ENCODE measurements around the gene KCMF1.

KCMF1 gene

DNA sequence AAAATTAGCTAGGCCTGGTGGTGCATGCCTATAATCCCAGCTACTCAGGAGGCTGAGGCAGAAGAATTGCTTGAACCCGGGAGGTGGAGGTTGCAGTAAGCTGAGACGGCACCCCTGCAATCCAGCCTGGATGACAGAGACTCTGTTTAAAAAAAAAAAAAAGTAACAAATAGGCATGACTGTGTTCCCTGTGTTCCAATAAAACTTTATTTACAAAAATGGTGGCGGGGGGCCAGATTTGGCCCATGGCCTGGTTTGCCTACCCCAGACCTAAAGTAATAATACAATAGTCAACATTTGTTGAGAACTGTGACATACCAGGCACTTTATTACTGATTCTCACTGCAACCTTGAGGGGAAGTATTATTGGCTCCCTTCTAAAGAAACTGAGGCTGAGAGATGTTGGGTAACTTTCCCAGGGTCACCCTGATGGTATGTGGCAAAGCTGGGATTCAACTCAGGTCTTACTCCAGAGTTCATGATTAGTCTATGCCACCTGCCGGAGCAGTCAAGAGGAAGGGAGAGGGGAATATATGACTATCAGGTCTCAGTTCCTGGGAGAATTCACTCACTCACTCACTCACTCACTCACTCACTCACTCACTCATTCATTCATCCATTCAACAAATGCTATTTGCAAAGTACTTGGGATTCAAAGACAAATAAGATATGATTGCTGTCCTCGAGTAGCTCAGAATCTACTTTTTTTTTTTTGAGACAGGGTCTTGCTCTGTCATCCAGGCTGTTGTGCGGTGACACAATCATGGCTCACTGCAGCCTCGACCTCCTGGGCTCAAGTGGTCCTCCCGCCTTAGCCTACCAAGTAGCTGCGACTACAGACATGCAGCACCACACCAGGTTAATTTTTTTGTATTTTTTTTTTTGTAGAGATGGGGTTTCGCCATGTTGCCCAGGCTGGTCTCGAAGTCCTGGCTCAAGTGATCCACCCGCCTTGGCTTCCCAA lies 14.3 kb upstream of the KCMF1 start:
- DNase-seq, result no peak

DNA sequence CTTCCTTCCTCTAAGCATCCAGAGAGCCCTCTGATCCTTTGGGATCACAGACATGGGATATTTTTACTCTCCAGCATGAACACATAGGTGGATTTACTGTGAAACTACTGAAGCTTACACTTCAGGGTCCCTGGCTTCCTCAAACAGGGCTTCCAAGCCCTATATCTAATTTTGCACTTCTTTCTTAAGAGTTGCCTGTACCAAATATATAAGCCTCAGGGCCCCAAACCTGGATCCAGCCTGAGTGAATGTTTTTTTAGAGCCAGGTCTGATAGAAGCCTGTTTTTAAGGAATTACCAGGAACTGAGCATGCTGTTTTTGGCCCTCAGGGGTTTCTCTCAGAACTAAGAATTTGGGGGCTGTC lies 13.2 kb upstream of the KCMF1 start:
- no peak for DNase-seq

DNA sequence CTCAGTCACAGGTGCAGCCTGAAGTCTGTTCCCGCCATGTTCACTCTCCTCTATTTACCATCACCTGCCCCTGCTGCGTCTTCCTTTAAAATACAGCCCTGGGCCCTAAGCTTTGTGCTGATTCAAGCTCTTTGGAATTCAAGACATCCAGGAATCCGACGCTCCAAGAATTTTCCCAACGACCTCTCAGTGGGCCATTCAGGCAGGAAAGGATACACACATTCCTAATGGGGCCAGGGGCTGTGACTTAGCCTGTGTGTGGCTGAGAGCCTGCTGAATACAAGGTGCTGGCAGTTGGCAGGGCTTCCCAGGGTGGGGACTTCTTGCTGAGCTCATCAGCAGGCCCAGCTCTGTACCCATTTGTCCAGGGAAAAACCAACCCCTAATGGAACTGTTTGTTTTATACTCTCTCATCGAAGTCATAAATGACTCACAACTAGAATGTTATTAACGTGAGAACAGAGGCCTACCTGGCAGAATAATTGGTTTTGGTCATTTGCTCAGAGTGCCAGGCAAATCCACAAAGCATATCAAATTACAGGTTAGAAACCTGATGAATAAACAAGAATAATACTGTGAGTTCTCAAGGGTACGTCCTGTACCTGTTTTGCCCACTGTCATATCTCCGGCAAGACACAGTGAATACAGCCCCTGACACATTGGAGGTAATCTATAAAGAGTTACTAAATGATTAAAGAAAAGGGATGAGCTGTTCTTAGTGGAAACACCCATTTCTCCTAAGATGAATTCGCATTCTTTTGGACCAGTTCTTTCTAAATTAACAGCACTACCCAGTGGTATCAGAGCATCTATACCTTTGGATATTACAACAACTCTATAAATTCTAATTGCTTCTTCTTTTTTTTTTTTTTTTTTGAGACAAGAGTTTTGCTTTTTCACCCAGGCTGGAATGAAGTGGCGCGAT lies 12.6 kb upstream of the KCMF1 start:
- DNase-seq, result no peak

GRCh38 chr2:84959095-84959565 lies 11.8 kb upstream of the KCMF1 start:
- no peak for DNase-seq

DNA sequence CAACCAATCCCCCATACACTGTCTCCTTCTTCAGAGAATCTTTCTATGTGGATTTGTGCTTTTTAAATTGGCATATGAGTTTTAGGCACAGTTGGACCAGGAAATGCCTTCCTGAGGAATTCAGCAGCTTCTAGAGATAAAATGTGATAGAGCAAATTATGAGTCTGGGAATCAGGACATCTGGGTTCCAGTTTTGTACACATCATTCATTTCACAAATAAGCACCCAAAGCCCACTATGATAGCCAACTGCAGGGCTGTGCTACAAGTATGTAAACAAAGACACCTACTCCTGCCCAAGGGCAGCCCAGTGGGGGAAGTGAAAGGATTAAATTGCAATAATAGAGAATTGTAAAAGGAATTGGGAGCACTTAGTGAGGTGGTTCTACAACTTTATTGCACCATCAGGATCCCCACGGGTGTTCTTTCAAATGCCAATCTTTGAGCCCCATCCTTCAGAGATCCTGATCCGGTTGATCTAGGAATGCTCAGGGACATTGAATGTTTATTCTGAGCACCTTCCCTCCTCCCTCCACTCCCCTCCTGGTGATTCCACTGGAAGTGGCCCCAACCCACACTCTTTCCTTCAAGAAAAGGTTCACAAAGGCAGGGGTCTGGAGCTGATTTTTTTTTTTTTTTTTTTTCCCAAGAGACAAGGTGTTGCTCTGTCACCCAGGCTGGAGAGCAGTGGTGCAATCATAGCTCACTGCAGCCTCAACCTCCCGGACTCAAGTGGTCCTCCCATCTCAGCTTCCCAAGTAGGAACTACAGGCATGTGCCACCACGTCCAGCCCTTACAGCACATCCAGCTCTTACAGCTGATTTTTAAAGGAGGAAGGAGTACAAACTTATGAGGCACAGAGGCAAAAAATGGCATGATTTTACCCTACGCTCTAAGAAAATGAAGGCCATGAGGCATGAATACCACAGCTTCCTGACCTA lies 11.1 kb upstream of the KCMF1 start:
- no peak for DNase-seq

GRCh38 chr2:84962917-84963316 lies 8.0 kb upstream of the KCMF1 start:
- DNase-seq, result no peak

DNA sequence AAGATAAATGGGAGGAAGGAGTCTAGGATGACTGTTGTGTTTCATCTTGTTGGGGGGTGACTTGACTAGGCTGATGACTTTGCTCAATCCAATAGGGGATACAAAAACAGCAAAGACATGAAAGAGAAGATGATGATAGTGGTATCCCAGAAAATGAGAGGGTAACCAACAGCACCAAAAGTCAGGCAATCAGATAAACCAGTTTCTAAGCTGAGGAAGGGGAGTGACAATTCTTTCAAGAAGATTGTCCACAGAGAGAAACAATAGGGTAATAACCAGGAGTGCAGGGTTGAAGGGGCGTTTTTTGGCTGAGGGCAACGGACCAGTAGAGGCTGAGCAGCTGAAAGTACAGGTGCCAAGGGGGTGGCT lies 7.7 kb upstream of the KCMF1 start:
- DNase-seq, result no peak

DNA sequence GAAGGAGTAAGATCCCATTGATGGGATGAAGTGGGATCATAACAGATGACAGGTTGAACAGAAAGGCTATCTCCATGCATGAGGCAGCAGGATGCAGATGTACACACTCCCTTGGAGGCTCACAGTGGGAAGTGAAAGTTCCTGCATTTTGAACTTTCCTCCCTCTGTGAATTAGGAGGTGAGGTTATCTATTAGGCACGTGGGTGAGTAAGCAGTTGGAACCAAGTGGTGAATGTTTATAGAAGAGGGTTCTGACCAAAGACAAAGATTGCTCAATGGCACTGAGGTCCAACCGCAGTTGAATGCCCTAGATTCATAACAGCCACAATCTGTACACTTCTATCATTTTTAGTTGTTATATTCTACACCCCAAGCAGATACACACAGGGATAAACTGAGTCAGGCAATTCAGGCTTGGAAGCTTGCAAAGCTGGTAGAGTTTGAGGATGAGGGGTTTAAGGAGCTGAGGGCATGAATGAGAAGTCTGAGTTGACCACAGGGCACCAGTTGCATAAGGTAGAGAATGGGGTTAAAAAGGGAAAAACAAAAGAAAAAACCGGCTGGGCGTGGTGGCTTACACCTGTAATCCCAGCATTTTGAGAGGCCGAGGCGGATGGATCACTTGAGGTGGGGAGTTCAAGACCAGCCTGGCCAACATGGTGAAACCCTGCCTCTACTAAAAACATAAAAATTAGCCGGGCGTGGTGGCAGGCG lies 7.1 kb upstream of the KCMF1 start:
- DNase-seq, result no peak

- no peak for DNase-seq
Observed at GRCh38 chr2:84964406-84965191, 6.4 kb upstream of the KCMF1 start.

GRCh38 chr2:84965192-84965516 lies 5.8 kb upstream of the KCMF1 start:
- no peak for DNase-seq

- DNase-seq, result no peak
Observed at GRCh38 chr2:84965827-84966226, 5.1 kb upstream of the KCMF1 start.

DNA sequence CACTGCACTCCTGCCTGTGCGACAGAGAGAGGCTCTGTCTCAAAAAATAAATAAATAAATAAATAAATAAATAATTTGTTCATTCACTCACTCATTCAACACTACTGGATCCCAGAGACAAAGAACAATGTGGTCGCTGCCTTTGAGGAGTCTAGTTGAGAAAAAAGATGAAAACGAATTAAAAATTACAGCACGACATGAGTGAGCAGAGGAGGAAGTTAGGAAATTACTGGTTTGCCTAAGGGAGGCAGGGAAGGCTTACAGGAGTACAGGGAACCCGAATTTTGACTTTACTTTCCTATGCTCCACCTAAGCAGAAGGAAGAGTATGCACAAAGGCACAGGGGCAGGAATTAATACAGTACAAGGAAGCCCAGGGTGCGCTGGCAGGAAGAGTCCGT lies 4.2 kb upstream of the KCMF1 start:
- DNase-seq, result no peak

- no peak for DNase-seq
Observed at GRCh38 chr2:84969511-84970209, 1.3 kb upstream of the KCMF1 start.

GRCh38 chr2:84970210-84970867 lies 622 bp upstream of the KCMF1 start:
- peak in 1 of 2 experiments; percentile 82 for DNase-seq

- peak in 1 of 2 experiments; percentile 49 for DNase-seq
Observed at GRCh38 chr2:84971510-84972206, 697 bp downstream of the KCMF1 start.

GRCh38 chr2:84972207-84972783 lies 1.3 kb downstream of the KCMF1 start:
- no peak for DNase-seq

GRCh38 chr2:84972932-84973331 lies 2.0 kb downstream of the KCMF1 start:
- DNase-seq, result no peak

DNA sequence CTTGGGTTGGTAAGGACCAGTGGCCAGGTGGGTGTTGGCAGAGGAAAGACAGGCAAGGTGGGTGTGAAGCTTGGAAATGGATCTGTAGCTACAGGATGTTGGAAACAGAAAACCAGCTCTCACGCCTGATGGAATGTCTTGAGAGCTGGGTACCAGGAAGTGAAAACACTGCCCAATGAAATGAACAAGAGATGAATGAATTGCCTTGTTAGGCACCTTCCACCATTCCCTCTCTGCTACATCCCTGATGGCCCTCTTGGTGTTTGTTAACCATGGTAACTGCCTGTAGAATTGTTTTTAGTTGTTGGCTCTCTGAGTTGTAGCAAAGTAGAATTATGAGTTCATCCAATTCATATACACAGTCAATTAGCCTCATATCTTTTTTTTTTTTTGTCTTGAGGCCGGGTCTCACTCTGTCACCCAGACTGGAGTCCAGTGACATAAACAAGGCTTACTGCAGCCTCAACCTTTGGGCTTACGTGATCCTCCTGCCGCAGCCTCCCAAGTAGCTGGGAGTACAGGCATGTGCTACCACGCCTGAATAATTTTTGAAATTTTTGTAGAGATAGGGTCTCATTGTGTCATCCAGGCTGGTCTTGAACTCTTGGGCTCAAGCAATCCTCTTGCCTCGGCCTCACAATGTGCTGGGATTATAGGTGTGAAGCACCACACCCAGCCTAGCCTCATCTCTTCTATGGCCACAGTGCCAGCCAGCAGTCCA lies 9.5 kb downstream of the KCMF1 start:
- DNase-seq, result no peak

Measured in NCI-H1930 (cell line).